ENCODE results near the gene DOCK9.
"Not testable (repeated sequence)": the region's sequence is repeated elsewhere in the genome, so short reads cannot be mapped to it uniquely, and the experiment has no call there.

Gene DOCK9

DNA sequence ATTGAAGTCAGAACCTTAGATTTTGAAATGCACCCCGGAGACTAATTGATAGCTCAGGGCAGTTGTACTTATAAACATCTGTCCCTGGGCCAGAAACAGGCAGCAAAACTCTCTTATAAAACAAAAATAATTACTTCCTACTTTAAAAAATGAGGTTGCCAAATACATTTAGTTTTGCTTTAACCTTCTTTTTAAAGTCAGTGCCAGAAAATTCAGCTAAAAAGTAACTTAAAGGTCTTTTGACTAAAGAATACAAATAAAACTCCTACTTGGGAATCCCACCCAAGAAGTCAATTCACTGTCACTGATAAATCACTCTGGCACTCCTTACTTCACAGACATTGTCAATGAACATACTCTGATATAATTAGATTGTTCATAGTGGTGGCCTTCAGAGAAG lies 60.7 kb downstream of the DOCK9 start:
- DNase-seq (ENCODE audit: low spot score), result no peak

DNA sequence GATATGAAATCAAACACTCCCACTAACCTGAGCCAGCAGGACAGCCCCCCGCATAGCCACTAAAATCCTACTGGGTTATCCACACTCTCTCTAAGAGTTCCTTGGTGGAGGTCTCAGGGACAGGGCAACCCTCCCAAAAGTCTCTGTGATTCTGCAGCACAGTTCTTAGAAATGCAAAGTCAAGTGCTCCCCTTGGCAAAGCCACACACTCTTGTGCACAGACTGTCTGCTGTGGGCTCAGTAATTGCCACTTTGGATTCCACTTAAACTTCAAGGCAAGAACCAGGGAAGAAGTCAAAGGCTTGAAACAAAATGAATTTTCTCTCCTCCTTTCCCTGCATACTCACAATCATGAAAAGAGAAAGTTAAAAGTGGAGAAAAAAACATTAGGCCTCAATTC lies 61.5 kb downstream of the DOCK9 start:
- DNase-seq (ENCODE audit: low spot score), result no peak

DNA sequence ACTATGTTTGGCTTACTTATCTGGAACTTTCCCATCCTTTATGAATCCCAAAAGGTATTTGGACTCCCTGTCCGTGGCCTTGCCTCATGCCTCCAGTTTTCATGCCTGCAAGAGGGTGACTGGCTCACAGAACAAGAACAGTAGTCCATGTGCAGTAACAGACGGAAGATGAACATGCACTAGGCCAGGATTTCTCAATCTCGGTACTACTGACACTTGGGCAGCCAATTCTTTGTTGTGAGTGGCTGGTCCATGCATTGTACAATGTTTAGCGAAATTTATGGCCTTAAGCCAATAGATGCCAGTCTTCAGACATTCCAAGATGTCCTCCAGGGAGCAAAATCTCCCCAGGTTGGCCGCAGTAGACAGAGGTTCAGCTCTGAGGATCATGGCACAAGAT lies 61.9 kb downstream of the DOCK9 start:
- no peak for DNase-seq (ENCODE audit: low spot score)

DNA sequence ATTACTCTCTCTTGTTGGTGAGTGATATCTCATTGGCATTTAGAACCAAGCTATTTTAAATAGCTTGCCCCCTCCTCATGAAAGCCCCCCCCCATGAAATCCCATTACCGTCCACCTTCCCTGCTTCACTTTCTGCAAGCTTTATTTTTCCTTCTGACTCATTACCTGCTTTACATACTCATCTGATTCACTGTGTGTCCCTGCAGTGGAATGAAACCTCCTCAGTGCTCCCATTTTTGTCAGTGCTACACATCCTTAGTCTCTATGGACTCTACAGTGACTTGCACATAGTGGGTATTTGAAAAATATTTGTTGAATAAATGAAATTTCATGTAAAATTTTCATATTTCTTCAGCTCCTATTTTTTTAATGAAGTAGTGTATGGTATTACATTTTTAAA lies 62.3 kb downstream of the DOCK9 start:
- no peak for DNase-seq (ENCODE audit: low spot score)

DNA sequence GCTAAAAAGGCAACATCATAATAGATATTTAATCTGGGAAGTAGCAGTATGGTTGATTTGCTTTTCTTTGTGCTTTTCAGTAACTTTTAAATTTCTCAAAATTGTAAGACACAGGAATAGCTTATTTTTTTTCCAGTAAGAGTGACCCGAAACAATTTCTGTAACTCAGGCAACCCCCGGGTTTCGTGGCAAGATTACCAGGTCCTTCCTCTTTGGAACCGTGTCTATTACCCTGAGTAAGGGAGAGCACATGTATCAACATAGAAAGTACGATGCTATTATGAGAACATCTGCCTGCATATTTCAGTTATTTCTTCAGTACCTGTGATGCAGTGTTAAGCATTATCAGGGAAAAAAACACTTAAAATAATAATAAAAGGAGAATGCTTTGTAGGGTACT lies 64.1 kb downstream of the DOCK9 start:
- DNase-seq (ENCODE audit: low spot score), result no peak

DNA sequence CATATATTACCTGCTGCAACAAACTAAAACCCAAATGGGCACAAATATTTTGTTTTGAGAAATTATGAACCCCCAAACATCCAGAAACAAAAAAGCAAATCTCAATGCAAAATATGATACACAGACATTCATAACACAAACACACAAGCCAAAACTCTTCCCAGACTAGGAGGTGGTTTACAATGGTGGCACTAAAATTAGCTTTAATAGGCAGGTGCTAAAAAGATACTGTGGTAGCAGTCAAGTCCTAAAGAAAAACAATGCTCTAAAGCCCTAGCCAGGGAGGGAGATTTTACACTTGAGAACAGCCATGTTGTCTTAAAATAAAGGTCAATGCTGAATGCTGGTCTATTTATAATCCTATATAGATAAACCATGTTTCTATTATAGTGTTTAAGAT lies 65.0 kb downstream of the DOCK9 start:
- no peak for DNase-seq (ENCODE audit: low spot score)

DNA sequence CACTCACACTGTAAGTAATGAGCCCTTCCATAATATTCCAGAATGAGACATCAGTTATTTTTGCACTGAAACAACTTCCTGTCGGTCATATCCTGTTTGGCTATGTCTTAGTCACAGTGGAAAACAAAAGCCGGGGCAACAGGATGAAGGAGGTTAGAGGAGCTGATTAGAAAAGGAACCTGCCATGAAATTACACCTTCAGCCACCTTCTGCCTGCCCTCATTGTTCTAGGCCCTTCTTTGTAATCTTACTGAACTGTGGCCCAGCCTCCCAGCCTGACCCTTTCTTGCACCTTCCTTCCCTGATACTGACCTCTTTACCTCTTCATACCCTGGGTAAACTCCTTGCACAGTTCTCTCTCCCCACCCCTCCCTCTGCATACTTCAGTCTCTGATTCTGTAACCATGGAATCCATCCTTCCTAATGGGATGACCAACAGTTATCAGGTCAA lies 67.3 kb downstream of the DOCK9 start:
- no peak for DNase-seq (ENCODE audit: low spot score)

DNA sequence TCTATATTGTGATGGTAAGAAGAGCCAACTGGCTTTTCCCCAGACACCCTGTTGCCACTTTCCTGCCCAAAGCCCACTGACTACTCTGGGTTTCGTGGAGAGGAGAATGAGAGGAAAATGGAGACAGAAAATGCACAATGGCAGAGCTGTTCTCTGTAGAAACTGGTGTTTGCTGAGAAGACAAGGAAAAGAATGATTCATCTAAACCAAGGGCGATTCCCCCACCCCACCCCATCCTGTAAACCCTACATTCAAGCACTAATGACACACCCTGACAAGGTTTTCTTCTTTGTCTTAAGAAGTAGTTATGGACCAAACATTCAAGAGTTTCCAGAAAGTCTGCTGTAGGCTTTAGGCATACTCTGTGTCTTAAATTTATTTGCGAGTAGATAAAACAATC lies 68.8 kb downstream of the DOCK9 start:
- no peak for DNase-seq (ENCODE audit: low spot score)

DNA sequence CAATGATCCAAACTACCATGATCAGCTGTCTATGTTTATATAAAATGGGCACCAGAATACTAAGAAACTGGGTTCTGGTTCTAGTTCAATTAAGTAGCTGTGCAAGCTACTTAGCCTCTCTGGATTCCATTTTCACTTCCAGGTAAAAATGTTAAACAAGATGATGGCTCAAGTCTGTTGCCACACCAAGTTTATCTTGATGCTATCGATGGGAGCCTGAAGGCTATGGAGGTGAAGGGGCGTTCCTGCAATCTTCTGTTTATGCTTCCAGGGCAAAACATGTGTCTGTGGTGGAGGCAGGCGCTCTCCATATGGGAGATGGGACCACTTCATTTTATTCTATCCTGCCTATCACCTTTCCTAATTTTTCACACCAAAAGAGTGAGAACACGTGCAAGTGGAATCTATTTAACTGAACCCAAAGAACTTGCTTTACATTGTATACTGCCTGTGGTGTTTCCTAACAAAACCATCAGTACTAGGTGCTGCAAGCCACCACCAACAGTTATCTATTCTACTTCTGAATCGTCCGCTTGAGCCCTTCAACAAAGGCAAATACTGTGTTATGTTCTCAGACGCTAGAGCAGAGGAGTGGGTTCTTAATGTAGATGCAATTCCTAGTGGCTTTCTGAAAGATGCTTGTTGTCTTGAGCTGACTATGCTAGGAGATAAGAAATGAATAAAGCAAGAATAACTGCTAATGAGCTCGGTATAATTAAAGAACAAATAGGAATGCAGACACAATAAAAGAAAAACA lies 70.9 kb downstream of the DOCK9 start:
- DNase-seq (ENCODE audit: low spot score), result no peak

DNA sequence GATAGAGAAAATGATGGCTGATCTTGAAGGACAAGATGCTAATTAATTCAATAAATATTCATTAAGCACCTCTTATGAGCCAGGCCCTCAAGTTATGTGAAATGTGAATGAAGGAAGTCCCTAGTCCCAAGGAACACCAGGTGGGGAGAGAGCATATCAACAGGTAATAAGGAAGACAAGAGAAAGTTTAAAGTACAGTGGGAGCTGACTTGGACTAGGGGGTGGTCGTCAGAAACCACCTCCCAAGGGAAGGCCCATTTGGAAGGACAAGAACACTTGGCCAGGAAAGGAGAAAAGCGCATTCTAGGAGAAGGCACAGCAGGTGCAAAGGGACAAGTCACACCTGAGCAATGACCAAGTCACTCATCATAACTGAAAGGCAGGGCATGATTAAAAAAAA lies 72.7 kb downstream of the DOCK9 start:
- DNase-seq (ENCODE audit: low spot score), result no peak

DNA sequence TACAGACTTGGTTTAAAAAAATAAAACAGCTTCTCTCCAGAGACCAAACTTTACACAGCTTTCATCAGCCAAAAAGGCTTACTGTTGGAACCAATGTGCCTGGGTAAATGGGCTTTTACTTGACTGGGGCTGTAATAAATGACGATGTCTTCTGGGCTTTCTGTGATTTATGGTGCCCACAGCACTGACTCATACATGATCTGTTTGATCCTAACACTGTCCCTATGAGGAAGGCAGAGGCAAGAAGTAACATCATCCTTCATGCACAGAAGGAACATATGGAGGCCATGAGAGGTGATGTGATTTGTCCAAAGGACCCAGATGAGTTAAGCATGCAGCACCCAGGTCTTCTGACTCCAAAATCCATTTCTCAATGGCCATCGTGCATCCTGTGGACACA lies 77.4 kb downstream of the DOCK9 start:
- no peak for DNase-seq (ENCODE audit: low spot score)

DNA sequence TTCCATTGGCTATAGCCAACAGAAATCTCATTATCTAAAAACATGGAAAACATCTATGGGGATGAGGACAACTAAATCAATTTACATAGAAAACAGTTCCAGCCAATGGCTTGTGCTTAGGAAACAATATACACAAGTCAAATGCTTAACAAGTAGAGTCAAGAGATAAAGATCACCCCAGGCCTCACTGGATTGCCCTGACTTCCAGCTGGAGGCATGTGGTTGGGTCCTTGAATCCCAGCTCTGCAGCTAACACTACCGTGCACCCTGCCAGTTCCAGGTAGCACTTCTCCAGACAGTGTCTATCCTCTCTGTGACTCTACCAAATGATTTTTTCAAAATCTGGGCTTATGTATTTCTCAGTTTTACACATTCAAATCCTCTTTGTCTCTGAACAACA lies 80.2 kb downstream of the DOCK9 start:
- no peak for DNase-seq (ENCODE audit: low spot score)

DNA sequence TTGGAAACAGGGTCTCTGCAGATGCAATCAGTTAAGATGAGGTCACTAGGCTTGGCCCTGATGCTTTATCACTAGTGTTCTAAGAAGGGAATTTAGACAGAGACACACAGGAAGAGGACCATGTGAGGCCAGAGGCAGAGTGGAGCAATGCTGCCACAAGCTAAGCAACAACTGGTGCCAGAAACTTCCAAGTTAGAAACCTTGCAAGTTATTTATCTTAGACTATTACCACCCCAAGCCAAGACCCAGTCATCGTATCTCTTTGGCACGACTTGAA lies 81.1 kb downstream of the DOCK9 start:
- no peak for DNase-seq (ENCODE audit: low spot score)

DNA sequence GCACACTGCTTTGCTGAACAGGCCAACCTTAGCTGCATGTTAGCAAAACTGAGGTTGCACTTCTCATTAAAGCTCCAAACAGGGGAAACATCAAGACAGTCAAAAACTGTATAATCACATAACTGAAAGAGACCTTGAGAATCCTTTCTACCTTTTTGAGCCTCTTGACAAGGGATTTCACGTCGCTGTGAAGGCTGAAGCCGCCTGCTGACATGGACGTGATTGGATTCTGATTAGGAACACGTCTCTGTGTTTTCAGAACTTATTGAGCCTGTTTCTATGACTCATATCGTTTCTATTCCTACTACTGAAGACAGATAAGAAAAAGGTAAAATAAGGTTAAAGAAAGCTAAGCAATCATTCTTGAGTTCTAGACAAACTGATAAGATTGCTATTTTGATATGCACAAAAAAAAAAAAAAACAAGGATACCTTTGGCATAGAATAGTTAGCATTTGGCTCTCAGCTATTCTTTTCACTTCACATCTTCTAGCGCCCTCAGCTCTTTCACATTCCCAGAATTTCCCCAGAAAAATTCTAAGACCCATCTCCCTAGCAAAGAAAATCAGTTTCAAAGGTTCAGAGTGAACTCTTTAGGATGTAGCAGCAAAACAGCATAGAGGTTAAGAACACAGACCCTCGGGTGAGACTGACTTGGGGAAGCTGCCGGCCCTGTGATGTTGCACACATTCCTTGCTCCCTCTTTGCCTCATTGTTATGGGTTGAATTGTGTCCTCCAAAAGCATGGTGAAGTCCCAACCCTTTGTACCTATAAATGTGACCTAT lies 81.6 kb downstream of the DOCK9 start:
- no peak for DNase-seq (ENCODE audit: low spot score)

DNA sequence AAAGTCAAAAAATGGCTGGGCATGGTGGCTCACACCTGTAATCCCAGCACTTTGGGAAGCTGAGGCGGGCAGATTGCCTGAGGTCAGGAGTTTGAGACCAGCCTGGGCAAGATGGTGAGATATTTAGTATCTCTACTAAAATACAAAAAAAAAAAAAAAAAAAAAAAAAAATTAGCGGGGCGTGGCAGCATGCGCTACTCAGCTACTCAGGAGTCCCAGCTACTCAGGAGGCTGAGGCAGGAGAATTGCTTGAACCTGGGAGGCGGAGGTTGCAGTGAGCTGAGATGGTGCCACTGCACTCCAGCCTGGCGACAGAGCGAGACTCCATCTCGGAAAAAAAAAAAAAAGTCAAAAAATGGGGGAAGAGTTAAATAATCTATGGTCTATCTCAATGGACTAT lies 83.0 kb downstream of the DOCK9 start:
- DNase-seq (ENCODE audit: low spot score), result not testable (repeated sequence)

DNA sequence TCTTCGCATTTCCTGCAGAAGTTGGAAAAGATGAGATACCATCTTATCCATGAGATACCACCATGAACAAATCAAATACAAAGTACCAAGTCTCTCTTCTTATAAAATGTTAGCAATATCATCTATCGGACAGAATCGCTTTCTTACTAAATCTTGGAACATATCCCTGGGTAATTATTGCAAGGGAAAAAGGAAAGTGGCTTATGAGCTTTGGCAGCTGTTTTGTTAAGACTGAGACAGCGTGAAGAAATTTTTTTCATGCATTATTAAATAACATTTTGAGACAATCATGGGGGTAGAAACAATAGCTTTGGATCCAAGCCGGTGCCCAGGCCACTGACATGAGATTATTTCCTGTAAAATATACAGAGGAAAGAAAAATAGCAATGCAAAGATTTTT lies 84.5 kb downstream of the DOCK9 start:
- no peak for DNase-seq (ENCODE audit: low spot score)

DNA sequence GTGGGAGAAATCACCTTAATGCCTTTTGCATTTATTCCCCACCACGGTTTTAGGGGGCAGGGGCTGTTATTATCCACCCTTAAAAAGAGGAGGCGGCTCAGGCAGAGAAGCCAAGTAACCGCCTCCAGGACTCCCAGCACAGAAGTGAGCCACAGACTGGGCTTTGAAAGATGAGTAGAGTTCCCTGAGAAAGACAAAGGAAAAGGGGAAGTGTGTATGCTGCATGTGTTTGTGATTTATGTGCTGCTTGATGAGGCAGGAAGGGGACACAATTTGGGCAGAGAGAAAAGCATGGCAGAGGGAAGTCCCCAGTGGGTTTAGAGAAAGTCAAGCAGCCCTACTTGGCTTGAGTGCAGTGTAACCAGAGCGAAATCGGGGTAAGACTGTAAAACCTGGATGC lies 85.0 kb downstream of the DOCK9 start:
- DNase-seq (ENCODE audit: low spot score), result no peak

DNA sequence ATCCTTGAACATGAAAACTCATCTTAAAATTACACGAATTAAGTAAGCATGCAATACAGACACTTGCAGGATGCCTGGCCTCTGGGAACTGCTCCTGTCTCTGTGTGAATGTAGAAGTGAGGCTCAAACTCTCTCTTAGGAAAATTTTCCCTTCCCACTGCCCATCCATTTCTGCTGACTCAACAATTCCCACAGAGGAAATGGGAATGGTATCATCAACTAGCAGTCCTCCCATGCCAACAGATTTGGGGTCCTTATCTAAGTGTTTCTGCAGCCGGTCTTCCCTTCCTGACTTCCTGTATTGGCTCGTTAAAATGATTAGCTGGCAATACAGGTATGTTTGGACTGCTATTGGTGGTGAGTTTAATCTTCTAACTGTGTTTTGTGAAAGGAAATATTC lies 85.8 kb downstream of the DOCK9 start:
- no peak for DNase-seq (ENCODE audit: low spot score)

DNA sequence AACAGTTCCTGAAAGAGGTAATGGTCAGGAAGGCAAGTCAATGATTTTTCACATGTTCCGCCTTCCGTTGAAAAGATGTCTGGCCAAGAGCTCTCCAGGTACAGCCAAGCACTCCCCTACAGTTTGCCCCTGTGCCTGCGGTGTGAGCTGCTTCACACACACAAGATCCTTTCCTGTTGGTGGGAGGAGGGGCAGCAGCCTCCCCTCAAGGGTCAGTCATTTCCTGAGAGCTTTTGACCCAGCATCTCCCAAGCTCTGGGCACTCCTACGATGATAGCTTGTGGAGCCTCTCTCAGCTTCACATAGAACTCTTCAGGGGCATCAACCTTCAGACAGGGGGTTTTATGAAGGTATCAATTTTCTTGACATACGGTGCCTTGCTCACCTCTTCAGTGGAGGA lies 86.9 kb downstream of the DOCK9 start:
- DNase-seq (ENCODE audit: low spot score), result no peak

DNA sequence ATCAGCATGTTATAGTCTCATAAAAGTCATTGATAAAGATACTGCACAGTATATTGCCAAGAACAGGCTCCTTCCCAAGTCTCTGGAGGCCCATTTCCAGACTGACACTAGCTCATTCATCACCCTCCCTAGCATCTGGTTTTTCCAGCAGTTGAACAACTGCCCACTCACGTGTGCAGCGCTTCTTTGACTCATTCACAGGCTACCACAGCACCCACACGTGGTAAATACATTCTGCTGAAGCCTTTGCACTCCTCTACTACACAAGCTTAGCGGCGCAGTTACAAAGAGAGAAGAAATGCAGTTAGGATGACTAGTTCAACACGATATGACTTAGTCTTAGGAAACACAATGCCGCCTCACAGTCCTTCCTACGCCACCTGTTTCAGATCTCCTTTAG lies 87.7 kb downstream of the DOCK9 start:
- DNase-seq (ENCODE audit: low spot score), result peak; percentile 74

DNA sequence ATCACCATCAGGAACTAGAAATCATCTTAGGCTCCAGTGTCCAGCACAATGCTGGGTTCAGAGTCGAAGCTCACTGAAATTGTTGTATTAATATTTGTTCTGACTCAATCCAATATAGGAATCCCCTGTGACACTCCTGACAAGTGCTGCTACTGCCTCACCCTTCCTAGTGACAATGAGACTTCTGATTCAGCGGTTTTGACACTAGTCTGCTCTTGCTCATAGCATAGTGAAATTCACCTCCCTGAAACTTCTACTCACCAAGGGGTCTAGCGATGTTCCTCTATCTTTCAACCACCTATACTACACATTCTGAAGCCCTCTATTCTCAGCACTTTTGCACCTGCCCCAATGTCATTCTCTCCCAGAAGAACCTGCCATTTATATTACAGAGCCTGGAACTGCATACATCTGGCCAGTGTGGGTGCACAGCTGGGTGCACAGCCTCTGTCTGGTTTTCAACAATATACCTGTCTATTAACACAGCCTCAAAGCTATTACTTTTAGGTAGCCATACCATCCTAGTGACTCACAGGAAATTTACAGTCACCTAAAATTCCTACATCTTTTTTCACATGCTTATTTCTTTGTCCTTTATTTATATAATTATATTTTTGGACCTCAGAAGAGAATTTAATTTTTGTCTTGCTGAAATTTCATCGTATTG lies 88.3 kb downstream of the DOCK9 start:
- no peak for DNase-seq (ENCODE audit: low spot score)

DNA sequence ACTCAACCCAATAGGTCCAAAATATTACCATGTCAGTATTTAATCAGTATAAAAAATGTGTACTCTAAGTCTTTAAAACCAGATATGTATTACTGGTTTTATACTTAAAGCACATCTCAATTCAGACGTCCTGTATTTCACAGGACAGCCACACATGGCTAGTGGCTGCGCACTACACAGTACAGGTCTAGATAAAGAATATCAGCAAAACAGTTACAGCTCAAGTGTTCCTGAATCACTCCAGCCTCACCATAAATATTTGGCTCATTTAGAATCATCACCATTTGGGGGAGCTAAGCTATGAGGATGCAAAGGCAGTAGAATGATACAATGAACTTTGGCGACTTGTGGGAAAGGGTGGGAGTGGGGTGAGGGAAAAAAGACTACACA lies 89.0 kb downstream of the DOCK9 start:
- DNase-seq (ENCODE audit: low spot score), result no peak

DNA sequence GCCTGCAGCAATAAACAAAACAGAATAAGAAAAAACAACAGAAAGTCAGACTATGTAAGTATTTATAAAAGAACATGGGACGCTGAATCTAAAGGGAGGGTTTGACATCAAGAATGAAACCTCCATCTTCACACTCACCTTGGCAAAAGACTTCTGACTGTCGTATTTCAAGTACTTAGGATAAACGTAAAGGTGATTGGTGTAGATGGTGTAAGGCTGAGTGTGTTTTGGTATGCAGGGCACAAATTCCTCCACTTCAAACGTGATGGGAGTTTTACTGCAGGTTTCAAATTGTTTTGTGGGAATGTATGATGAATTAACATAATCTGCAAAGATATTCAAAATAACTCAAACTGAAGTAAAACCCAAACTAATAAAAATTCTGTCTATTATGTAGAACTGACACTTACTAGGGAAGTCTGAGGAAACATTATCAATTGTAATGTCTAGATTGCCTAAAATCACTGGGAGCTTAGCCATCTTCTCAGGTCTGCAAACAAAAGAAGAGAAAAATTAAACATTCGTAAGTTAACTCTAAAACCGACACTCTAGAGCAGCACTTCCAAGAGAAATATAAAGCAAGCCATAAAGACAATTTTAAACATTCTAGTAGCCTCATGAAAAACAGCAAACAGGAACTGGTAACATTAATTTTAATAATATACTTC lies 89.5 kb downstream of the DOCK9 start:
- DNase-seq (ENCODE audit: low spot score), result no peak

Measured in globus pallidus (tissue), 1 donor.